DND-41 (cell line): Measurements from ENCODE around the gene HSPA1L.

ENCODE experiments used
- CTCF ChIP-seq: IDR thresholded peaks from 2 replicates; pipeline ENCODE4 v1.5.1; 2012; ENCODE audit warnings: borderline replicate concordance, low read length, moderate library complexity, mild to moderate bottlenecking; ENCODE audit not compliant: poor library complexity, severe bottlenecking; ENCODE audit errors: extremely low read depth
- EZH2 ChIP-seq: IDR thresholded peaks from 3 replicates; pipeline ENCODE4 v1.6.1; 2012; ENCODE audit warnings: borderline replicate concordance, low read depth, mild to moderate bottlenecking, moderate library complexity, low read length, inconsistent platforms; ENCODE audit not compliant: severe bottlenecking

GRCh38 chr6:31851485-31851832 is 36.4 kb upstream of the HSPA1L start:
- no peak for TF ChIP-seq CTCF
- no peak for TF ChIP-seq EZH2
